ENCODE results near the gene CAPZA2.
A peak's percentile ranks its signal among the peaks of the same experiment; 100 is the strongest.

Gene CAPZA2

GRCh38 chr7:116948934-116949333 is 86.5 kb downstream of the CAPZA2 start:
- Histone ChIP-seq H3K4me1 (ENCODE audit: control insufficient read depth, low read depth, low read length) (peaks cover 6% of the 10 kb centered on the region), H3K9ac (ENCODE audit: low read length) (no peak overlapping the region), H3K4me3 (ENCODE audit: low read length) (no peak overlapping the region), H3K27me3 (ENCODE audit: control insufficient read depth, insufficient read depth, low read length) (no peaks in the 10 kb centered on the region), H3K36me3 (ENCODE audit: control insufficient read depth, low read depth, low read length) (no peaks in the 10 kb centered on the region), H3K9me3 (ENCODE audit: control insufficient read depth, low read depth, low read length) (no peaks in the 10 kb centered on the region), H3K27ac (ENCODE audit: low read length) (no peak overlapping the region)

GRCh38 chr7:116949941-116950801 is 87.8 kb downstream of the CAPZA2 start:
- H3K36me3 ChIP-seq (ENCODE audit: control insufficient read depth, low read depth, low read length): no peaks in the 10 kb centered on the region
- no peak overlapping the region for H3K9ac ChIP-seq (ENCODE audit: low read length)
- H3K27ac ChIP-seq (ENCODE audit: low read length): no peak overlapping the region
- H3K27me3 ChIP-seq (ENCODE audit: control insufficient read depth, insufficient read depth, low read length): peaks cover 5% of the 10 kb centered on the region
- peaks cover 12% of the 10 kb centered on the region for H3K4me1 ChIP-seq (ENCODE audit: control insufficient read depth, low read depth, low read length)
- H3K9me3 ChIP-seq (ENCODE audit: control insufficient read depth, low read depth, low read length): no peaks in the 10 kb centered on the region
- no peak overlapping the region for H3K4me3 ChIP-seq (ENCODE audit: low read length)

- no peak overlapping the region for H3K27ac ChIP-seq (ENCODE audit: low read length)
- H3K9ac ChIP-seq (ENCODE audit: low read length): no peak overlapping the region
Measured at GRCh38 chr7:116950889-116951351, 88.5 kb downstream of the CAPZA2 start.

GRCh38 chr7:116951366-116952292 is 89.2 kb downstream of the CAPZA2 start:
- Histone ChIP-seq H3K27ac (ENCODE audit: low read length) (no peak overlapping the region), H3K9me3 (ENCODE audit: control insufficient read depth, low read depth, low read length) (no peaks in the 10 kb centered on the region), H3K4me1 (ENCODE audit: control insufficient read depth, low read depth, low read length) (peaks cover 18% of the 10 kb centered on the region), H3K4me3 (ENCODE audit: low read length) (no peak overlapping the region), H3K36me3 (ENCODE audit: control insufficient read depth, low read depth, low read length) (no peaks in the 10 kb centered on the region), H3K9ac (ENCODE audit: low read length) (no peak overlapping the region), H3K27me3 (ENCODE audit: control insufficient read depth, insufficient read depth, low read length) (peaks cover 5% of the 10 kb centered on the region)

More at GRCh38 chr7:116950889-116951351, 88.5 kb downstream of the CAPZA2 start:
- Histone ChIP-seq H3K36me3 (ENCODE audit: control insufficient read depth, low read depth, low read length) (no peaks in the 10 kb centered on the region), H3K4me3 (ENCODE audit: low read length) (no peak overlapping the region), H3K4me1 (ENCODE audit: control insufficient read depth, low read depth, low read length) (peaks cover 18% of the 10 kb centered on the region), H3K9me3 (ENCODE audit: control insufficient read depth, low read depth, low read length) (no peaks in the 10 kb centered on the region), H3K27me3 (ENCODE audit: control insufficient read depth, insufficient read depth, low read length) (peaks cover 5% of the 10 kb centered on the region)

GRCh38 chr7:116952635-116953371 is 90.4 kb downstream of the CAPZA2 start:
- H3K9ac ChIP-seq (ENCODE audit: low read length): peak overlapping the region; percentile 73
- H3K9me3 ChIP-seq (ENCODE audit: control insufficient read depth, low read depth, low read length): no peaks in the 10 kb centered on the region
- H3K4me3 ChIP-seq (ENCODE audit: low read length): peak overlapping the region; percentile 86
- H3K4me1 ChIP-seq (ENCODE audit: control insufficient read depth, low read depth, low read length): peaks cover 18% of the 10 kb centered on the region
- H3K27ac ChIP-seq (ENCODE audit: low read length): peak overlapping the region; percentile 24
- no peaks in the 10 kb centered on the region for H3K36me3 ChIP-seq (ENCODE audit: control insufficient read depth, low read depth, low read length)
- peaks cover 5% of the 10 kb centered on the region for H3K27me3 ChIP-seq (ENCODE audit: control insufficient read depth, insufficient read depth, low read length)

- Histone ChIP-seq H3K4me1 (ENCODE audit: control insufficient read depth, low read depth, low read length) (peaks cover 18% of the 10 kb centered on the region), H3K27ac (ENCODE audit: low read length) (peak within 1 kb of the TSS; percentile 61), H3K36me3 (ENCODE audit: control insufficient read depth, low read depth, low read length) (no peaks in the 10 kb centered on the region), H3K4me3 (ENCODE audit: low read length) (peak within 1 kb of the TSS; percentile 86), H3K9me3 (ENCODE audit: control insufficient read depth, low read depth, low read length) (no peaks in the 10 kb centered on the region), H3K9ac (ENCODE audit: low read length) (peak within 1 kb of the TSS; percentile 79), H3K27me3 (ENCODE audit: control insufficient read depth, insufficient read depth, low read length) (peaks cover 5% of the 10 kb centered on the region)
Measured at GRCh38 chr7:116953372-116953905, 91.1 kb downstream of the CAPZA2 start, which contains the start of gene ST7. Gene ST7 (plus strand): TSS chr7:116953501. CDS start chr7:116953541, 40 bp downstream.

- Histone ChIP-seq H3K9me3 (ENCODE audit: control insufficient read depth, low read depth, low read length) (no peaks in the 10 kb centered on the region), H3K4me3 (ENCODE audit: low read length) (peak overlapping the region; percentile 77), H3K27ac (ENCODE audit: low read length) (no peak overlapping the region), H3K4me1 (ENCODE audit: control insufficient read depth, low read depth, low read length) (peaks cover 18% of the 10 kb centered on the region), H3K27me3 (ENCODE audit: control insufficient read depth, insufficient read depth, low read length) (peaks cover 5% of the 10 kb centered on the region), H3K36me3 (ENCODE audit: control insufficient read depth, low read depth, low read length) (no peaks in the 10 kb centered on the region), H3K9ac (ENCODE audit: low read length) (peak overlapping the region; percentile 79)
Measured at GRCh38 chr7:116953906-116954838, 91.8 kb downstream of the CAPZA2 start.

GRCh38 chr7:116955340-116955739 is 93.0 kb downstream of the CAPZA2 start:
- Histone ChIP-seq H3K9ac (ENCODE audit: low read length) (peak overlapping the region; percentile 79), H3K4me3 (ENCODE audit: low read length) (peak overlapping the region; percentile 77), H3K27ac (ENCODE audit: low read length) (no peak overlapping the region), H3K4me1 (ENCODE audit: control insufficient read depth, low read depth, low read length) (peaks cover 18% of the 10 kb centered on the region), H3K9me3 (ENCODE audit: control insufficient read depth, low read depth, low read length) (no peaks in the 10 kb centered on the region), H3K27me3 (ENCODE audit: control insufficient read depth, insufficient read depth, low read length) (peaks cover 5% of the 10 kb centered on the region), H3K36me3 (ENCODE audit: control insufficient read depth, low read depth, low read length) (no peaks in the 10 kb centered on the region)

- H3K4me3 ChIP-seq (ENCODE audit: low read length): no peak overlapping the region
- no peak overlapping the region for H3K9ac ChIP-seq (ENCODE audit: low read length)
- H3K27me3 ChIP-seq (ENCODE audit: control insufficient read depth, insufficient read depth, low read length): peaks cover 5% of the 10 kb centered on the region
Measured at GRCh38 chr7:116955801-116956476, 93.6 kb downstream of the CAPZA2 start.

GRCh38 chr7:116956477-116956804 is 94.1 kb downstream of the CAPZA2 start:
- H3K36me3 ChIP-seq (ENCODE audit: control insufficient read depth, low read depth, low read length): no peaks in the 10 kb centered on the region
- no peak overlapping the region for H3K27ac ChIP-seq (ENCODE audit: low read length)
- H3K27me3 ChIP-seq (ENCODE audit: control insufficient read depth, insufficient read depth, low read length): peaks cover 5% of the 10 kb centered on the region
- H3K9ac ChIP-seq (ENCODE audit: low read length): no peak overlapping the region
- H3K4me1 ChIP-seq (ENCODE audit: control insufficient read depth, low read depth, low read length): peaks cover 18% of the 10 kb centered on the region
- no peak overlapping the region for H3K4me3 ChIP-seq (ENCODE audit: low read length)
- H3K9me3 ChIP-seq (ENCODE audit: control insufficient read depth, low read depth, low read length): no peaks in the 10 kb centered on the region

More at GRCh38 chr7:116955801-116956476, 93.6 kb downstream of the CAPZA2 start:
- Histone ChIP-seq H3K4me1 (ENCODE audit: control insufficient read depth, low read depth, low read length) (peaks cover 18% of the 10 kb centered on the region), H3K9me3 (ENCODE audit: control insufficient read depth, low read depth, low read length) (no peaks in the 10 kb centered on the region), H3K36me3 (ENCODE audit: control insufficient read depth, low read depth, low read length) (no peaks in the 10 kb centered on the region), H3K27ac (ENCODE audit: low read length) (no peak overlapping the region)

All from iPS-18a (cell line).